ENCODE data around the gene PLA2G2C.

The PLA2G2C gene

GRCh38 chr1:20115916-20116315 lies 70.4 kb downstream of the PLA2G2C start:
- POLR2A ChIA-PET: no interaction called here
- CTCF ChIA-PET: no interaction called here
- H3K9me3 ChIP-seq (ENCODE audit: control extremely low read depth in 1 of 5, control insufficient read depth in 4 of 5, insufficient read depth in 2 of 5, low read depth in 1 of 5, low read length in 4 of 5): no peaks in the 10 kb centered on the region
- H3K4me3 ChIP-seq (ENCODE audit: control insufficient read depth in 1 of 7, extremely low read depth in 1 of 7, insufficient read depth in 4 of 7, low read depth in 2 of 7, low read length in 6 of 7): no peak overlapping the region
- H3K36me3 ChIP-seq (ENCODE audit: control insufficient read depth in 4 of 4, insufficient read depth in 4 of 4, low read length in 3 of 4): no peaks in the 10 kb centered on the region
- 100% methylated on average over 4 of the region's 7 CpGs for WGBS (ENCODE audit: insufficient coverage)
- no peak for DNase-seq
- no peak overlapping the region for H3K27ac ChIP-seq (ENCODE audit: insufficient read depth in 1 of 2, low read depth in 1 of 2, low read length in 2 of 2, poor library complexity in 1 of 2, severe bottlenecking in 2 of 2)
- H3K27me3 ChIP-seq (replicated peaks in 2 of 5; ENCODE audit: control insufficient read depth in 4 of 5, insufficient read depth in 5 of 5, low read length in 4 of 5): peaks cover 0 to 10% (median 6%) of the 10 kb centered on the region in 5 experiments
- H3K4me1 ChIP-seq (ENCODE audit: control extremely low read depth in 1 of 4, control insufficient read depth in 4 of 4, insufficient read depth in 4 of 4, low read length in 3 of 4): no peaks in the 10 kb centered on the region

GRCh38 chr1:20115479-20115878 lies 70.8 kb downstream of the PLA2G2C start:
- WGBS (ENCODE audit: insufficient coverage): 91% methylated on average over 4 of the region's 4 CpGs
- no peak for DNase-seq
- no peaks in the 10 kb centered on the region for H3K36me3 ChIP-seq (ENCODE audit: control insufficient read depth in 4 of 4, insufficient read depth in 4 of 4, low read length in 3 of 4)
- ChIA-PET CTCF (no interaction called here), POLR2A (no interaction called here)
- H3K27me3 ChIP-seq (replicated peaks in 2 of 5; ENCODE audit: control insufficient read depth in 4 of 5, insufficient read depth in 5 of 5, low read length in 4 of 5): peaks cover 0 to 5% (median 4%) of the 10 kb centered on the region in 5 experiments
- H3K4me1 ChIP-seq (ENCODE audit: control extremely low read depth in 1 of 4, control insufficient read depth in 4 of 4, insufficient read depth in 4 of 4, low read length in 3 of 4): no peaks in the 10 kb centered on the region
- H3K27ac ChIP-seq (ENCODE audit: insufficient read depth in 1 of 2, low read depth in 1 of 2, low read length in 2 of 2, poor library complexity in 1 of 2, severe bottlenecking in 2 of 2): no peak overlapping the region
- no peak overlapping the region for H3K4me3 ChIP-seq (ENCODE audit: control insufficient read depth in 1 of 7, extremely low read depth in 1 of 7, insufficient read depth in 4 of 7, low read depth in 2 of 7, low read length in 6 of 7)
- no peaks in the 10 kb centered on the region for H3K9me3 ChIP-seq (ENCODE audit: control extremely low read depth in 1 of 5, control insufficient read depth in 4 of 5, insufficient read depth in 2 of 5, low read depth in 1 of 5, low read length in 4 of 5)

GRCh38 chr1:20114021-20114648 lies 72.2 kb downstream of the PLA2G2C start:
- WGBS (ENCODE audit: insufficient coverage): 84% methylated on average over 11 of the region's 15 CpGs
- Histone ChIP-seq H3K4me3 (ENCODE audit: control insufficient read depth in 1 of 7, extremely low read depth in 1 of 7, insufficient read depth in 4 of 7, low read depth in 2 of 7, low read length in 6 of 7) (no peak overlapping the region), H3K4me1 (ENCODE audit: control extremely low read depth in 1 of 4, control insufficient read depth in 4 of 4, insufficient read depth in 4 of 4, low read length in 3 of 4) (no peaks in the 10 kb centered on the region), H3K27me3 (replicated peaks in 2 of 5; ENCODE audit: control insufficient read depth in 4 of 5, insufficient read depth in 5 of 5, low read length in 4 of 5) (peaks cover 0 to 4% (median under 1%) of the 10 kb centered on the region in 5 experiments), H3K9me3 (ENCODE audit: control extremely low read depth in 1 of 5, control insufficient read depth in 4 of 5, insufficient read depth in 2 of 5, low read depth in 1 of 5, low read length in 4 of 5) (no peaks in the 10 kb centered on the region), H3K27ac (ENCODE audit: insufficient read depth in 1 of 2, low read depth in 1 of 2, low read length in 2 of 2, poor library complexity in 1 of 2, severe bottlenecking in 2 of 2) (no peak overlapping the region), H3K36me3 (ENCODE audit: control insufficient read depth in 4 of 4, insufficient read depth in 4 of 4, low read length in 3 of 4) (no peaks in the 10 kb centered on the region)
- no peak for DNase-seq
- CTCF ChIA-PET: no interaction called here
- POLR2A ChIA-PET: no interaction called here

All from common myeloid progenitor, CD34-positive (primary cell).